ENCODE data around the gene HDDC2.

- TF ChIP-seq CTCF (IDR thresholded peaks at IDR 0.05): no peak
- no peak for TF ChIP-seq POLR2A (IDR thresholded peaks at IDR 0.05)
Measured at GRCh38 chr6:125294036-125294435, 7.7 kb downstream of the HDDC2 start.
